ENCODE data around the gene BSCL2.

- no peak for TF ChIP-seq CTCF (IDR thresholded peaks at IDR 0.05)
- TF ChIP-seq POLR2A (IDR thresholded peaks at IDR 0.05) = no peak
Measured at GRCh38 chr11:62688491-62688890, 18.7 kb downstream of the BSCL2 start.

Measured in body of pancreas (tissue), 4 donors.